ENCODE measurements around the gene SLC7A14. TPM values are rescaled to one million over a fixed set of nuclear protein-coding genes. Genes with fewer than 3 reads are reported as not detected.

The SLC7A14 gene
- total and polyA plus RNA-seq, 9 donors, result under 0.01 to 0.62 (median 0.20) TPM; not detected in 2

DNA sequence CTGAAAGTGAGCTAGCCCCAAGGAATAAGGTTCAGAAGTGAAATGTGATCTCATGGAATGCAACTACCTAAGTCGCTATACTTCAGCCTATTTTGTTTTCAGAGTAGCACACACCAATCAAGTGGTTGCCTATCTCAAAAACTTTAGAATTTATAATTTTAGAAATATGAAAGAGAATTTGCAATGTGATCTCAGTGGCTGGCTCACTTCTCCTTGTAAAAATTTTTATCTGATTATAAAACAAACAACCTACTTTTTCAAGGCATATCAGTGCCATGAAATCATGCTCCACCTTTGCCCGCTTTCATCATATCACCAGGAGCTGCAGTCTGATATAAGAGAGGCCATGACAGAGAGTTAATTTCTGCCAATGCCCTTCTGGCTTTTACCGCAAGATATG is 119.9 kb downstream of the SLC7A14 start:
- Histone ChIP-seq H3K9me3 (replicated peaks; ENCODE audit: control insufficient read depth, low read depth, low read length) (no peaks in the 10 kb centered on the region), H3K27me3 (ENCODE audit: control insufficient read depth, insufficient read depth, low read length) (peaks cover 2% of the 10 kb centered on the region), H3K27ac (ENCODE audit: low read length) (no peak overlapping the region), H3K4me1 (ENCODE audit: control insufficient read depth, insufficient read depth, low read length) (peaks cover under 1% of the 10 kb centered on the region), H3K4me3 (ENCODE audit: low read length) (no peak overlapping the region), H3K36me3 (ENCODE audit: control insufficient read depth, insufficient read depth, low read length) (no peaks in the 10 kb centered on the region)
- no CpG with 5 or more reads among the region's 3 CpGs for WGBS (ENCODE audit: insufficient coverage)
- no peak for DNase-seq

DNA sequence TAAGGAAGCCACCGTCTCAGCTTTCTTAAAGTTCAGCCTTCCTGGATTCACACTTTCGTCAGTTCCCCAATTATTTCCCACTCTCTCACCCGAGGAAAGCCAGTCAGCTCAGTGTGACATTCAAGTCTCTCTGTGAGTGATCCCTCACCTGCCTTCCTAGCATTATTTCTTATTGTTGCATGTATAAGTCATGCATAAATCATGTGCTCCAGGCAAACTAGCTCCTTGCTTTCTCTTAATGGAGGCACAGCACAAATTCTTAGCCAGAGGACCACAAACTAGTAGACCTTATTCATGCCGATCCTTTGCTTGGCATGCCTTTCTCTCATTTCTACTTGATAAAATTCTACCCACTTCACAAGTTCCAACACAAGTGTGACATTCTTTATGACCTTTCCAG is 122.9 kb downstream of the SLC7A14 start:
- DNase-seq, result no peak
- H3K4me1 ChIP-seq (ENCODE audit: control insufficient read depth, insufficient read depth, low read length), result no peaks in the 10 kb centered on the region
- WGBS (ENCODE audit: insufficient coverage), result 49% methylated on average over 2 of the region's 4 CpGs
- no peaks in the 10 kb centered on the region for H3K9me3 ChIP-seq (replicated peaks; ENCODE audit: control insufficient read depth, low read depth, low read length)
- H3K27me3 ChIP-seq (ENCODE audit: control insufficient read depth, insufficient read depth, low read length), result peaks cover 2% of the 10 kb centered on the region
- no peak overlapping the region for H3K27ac ChIP-seq (ENCODE audit: low read length)
- H3K36me3 ChIP-seq (ENCODE audit: control insufficient read depth, insufficient read depth, low read length), result no peaks in the 10 kb centered on the region
- H3K4me3 ChIP-seq (ENCODE audit: low read length), result no peak overlapping the region

DNA sequence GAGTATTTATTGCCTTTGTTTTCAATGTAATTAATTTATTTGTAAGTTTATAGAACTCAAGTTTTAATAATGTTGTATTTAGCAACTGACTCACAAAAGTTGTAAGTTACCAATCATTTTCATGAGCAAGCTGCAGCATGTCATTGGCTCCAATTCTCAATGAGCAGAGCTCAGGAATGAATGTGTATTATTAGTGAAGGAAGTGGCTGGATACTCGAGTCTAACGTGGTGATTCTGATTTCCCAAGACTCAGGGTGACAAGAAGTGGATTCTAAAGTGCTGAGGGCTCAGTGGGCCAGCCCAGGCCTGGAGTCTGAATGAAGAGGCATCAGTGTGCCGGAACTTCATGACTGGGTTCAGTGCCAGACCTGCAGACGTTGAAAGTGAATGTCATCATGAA is 127.6 kb downstream of the SLC7A14 start:
- DNase-seq, result no peak
- Histone ChIP-seq H3K36me3 (ENCODE audit: control insufficient read depth, insufficient read depth, low read length) (no peaks in the 10 kb centered on the region), H3K4me3 (ENCODE audit: low read length) (no peak overlapping the region), H3K27ac (ENCODE audit: low read length) (no peak overlapping the region), H3K9me3 (replicated peaks; ENCODE audit: control insufficient read depth, low read depth, low read length) (no peaks in the 10 kb centered on the region), H3K27me3 (ENCODE audit: control insufficient read depth, insufficient read depth, low read length) (peaks cover 2% of the 10 kb centered on the region), H3K4me1 (ENCODE audit: control insufficient read depth, insufficient read depth, low read length) (no peaks in the 10 kb centered on the region)
- WGBS (ENCODE audit: insufficient coverage), result 49% methylated on average over 3 of the region's 4 CpGs

DNA sequence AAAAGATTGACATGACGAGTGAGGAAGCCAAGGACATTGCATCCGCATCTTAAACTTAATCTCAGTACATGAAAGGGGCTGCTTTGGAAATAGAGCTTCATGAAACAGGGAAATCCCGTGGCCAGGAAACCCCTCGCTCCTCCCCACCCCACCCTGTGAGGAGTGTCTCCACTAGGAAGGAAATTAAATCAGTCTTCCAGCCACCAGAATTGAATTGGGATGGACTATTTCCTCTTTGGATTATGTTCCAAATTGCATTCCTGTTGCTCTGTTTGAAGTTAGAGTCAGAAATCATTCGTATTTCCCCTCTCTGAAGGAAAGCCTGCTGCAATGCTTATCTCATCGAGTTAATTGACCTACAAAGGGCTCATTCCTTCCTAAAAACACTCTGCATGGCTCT is 131.4 kb downstream of the SLC7A14 start:
- Histone ChIP-seq H3K27ac (ENCODE audit: low read length) (no peak overlapping the region), H3K4me3 (ENCODE audit: low read length) (no peak overlapping the region), H3K36me3 (ENCODE audit: control insufficient read depth, insufficient read depth, low read length) (no peaks in the 10 kb centered on the region), H3K4me1 (ENCODE audit: control insufficient read depth, insufficient read depth, low read length) (no peaks in the 10 kb centered on the region), H3K9me3 (replicated peaks; ENCODE audit: control insufficient read depth, low read depth, low read length) (no peaks in the 10 kb centered on the region), H3K27me3 (ENCODE audit: control insufficient read depth, insufficient read depth, low read length) (no peaks in the 10 kb centered on the region)
- no peak for DNase-seq
- no CpG with 5 or more reads among the region's 6 CpGs for WGBS (ENCODE audit: insufficient coverage)

DNA sequence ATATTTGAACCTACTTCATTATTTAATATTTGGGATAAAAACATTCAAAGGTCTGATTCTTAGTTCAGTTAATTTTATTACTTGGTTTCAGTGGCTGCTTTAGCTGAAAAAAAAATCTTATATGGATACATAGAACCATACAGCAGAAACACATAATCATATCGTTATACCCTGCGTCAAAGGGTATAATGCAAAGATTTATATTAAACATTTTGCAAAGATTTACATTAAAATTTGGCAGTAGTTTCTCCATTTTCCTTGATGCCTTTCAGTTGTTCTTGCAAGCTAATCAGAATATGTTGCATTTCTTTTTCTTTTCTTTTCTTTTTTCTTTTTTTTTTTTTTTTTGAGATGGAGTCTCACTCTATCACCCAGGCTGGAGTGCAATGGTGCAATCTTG is 135.8 kb downstream of the SLC7A14 start:
- no peaks in the 10 kb centered on the region for H3K4me1 ChIP-seq (ENCODE audit: control insufficient read depth, insufficient read depth, low read length)
- H3K27ac ChIP-seq (ENCODE audit: low read length), result no peak overlapping the region
- no peaks in the 10 kb centered on the region for H3K9me3 ChIP-seq (replicated peaks; ENCODE audit: control insufficient read depth, low read depth, low read length)
- DNase-seq, result no peak
- no peak overlapping the region for H3K4me3 ChIP-seq (ENCODE audit: low read length)
- no peaks in the 10 kb centered on the region for H3K27me3 ChIP-seq (ENCODE audit: control insufficient read depth, insufficient read depth, low read length)
- no CpG with 5 or more reads among the region's 2 CpGs for WGBS (ENCODE audit: insufficient coverage)
- no peaks in the 10 kb centered on the region for H3K36me3 ChIP-seq (ENCODE audit: control insufficient read depth, insufficient read depth, low read length)

DNA sequence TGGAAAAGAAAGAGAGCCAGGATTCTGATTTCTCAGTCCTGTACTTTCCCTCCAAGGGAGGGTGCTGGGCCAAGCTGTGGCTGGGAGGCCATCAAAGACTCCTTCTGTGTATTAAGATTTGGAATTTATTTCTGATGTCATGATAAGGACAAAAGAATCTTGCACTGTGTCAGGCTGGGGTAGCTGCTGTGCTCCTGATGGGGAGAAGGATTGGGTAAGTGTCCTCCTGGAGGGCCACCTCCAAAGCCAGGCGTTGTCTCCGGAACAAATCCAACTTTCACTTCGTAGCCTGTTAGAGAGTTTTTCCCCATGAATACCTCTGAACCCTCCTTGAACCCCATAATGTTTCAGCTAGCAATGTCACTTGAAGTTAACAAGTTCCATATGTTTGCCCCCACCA is 137.3 kb downstream of the SLC7A14 start:
- WGBS (ENCODE audit: insufficient coverage), result 50% methylated on average over 1 of the region's 3 CpGs
- no peak for DNase-seq
- Histone ChIP-seq H3K9me3 (replicated peaks; ENCODE audit: control insufficient read depth, low read depth, low read length) (no peaks in the 10 kb centered on the region), H3K27ac (ENCODE audit: low read length) (no peak overlapping the region), H3K4me1 (ENCODE audit: control insufficient read depth, insufficient read depth, low read length) (no peaks in the 10 kb centered on the region), H3K27me3 (ENCODE audit: control insufficient read depth, insufficient read depth, low read length) (no peaks in the 10 kb centered on the region), H3K36me3 (ENCODE audit: control insufficient read depth, insufficient read depth, low read length) (no peaks in the 10 kb centered on the region), H3K4me3 (ENCODE audit: low read length) (no peak overlapping the region)

DNA sequence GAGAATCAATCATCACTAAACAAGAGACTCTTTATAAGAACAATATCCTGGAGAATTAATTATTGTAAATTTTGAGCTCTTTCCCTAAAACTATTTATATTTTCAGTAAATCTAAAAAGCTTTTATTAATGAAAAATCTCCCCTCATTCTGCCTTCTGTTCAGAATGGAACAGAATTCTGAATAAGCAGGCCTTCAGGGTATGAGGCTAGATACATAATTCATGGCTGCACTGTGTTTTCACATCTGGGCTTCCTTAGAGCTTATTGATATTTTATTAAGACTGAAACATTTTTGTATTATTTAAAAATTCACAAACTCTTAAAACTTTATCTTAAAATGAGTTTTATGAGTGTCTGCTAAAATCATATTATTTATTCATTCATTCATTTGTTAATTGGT is 142.4 kb downstream of the SLC7A14 start:
- Histone ChIP-seq H3K27ac (ENCODE audit: low read length) (no peak overlapping the region), H3K36me3 (ENCODE audit: control insufficient read depth, insufficient read depth, low read length) (no peaks in the 10 kb centered on the region), H3K27me3 (ENCODE audit: control insufficient read depth, insufficient read depth, low read length) (no peaks in the 10 kb centered on the region), H3K4me3 (ENCODE audit: low read length) (no peak overlapping the region), H3K9me3 (replicated peaks; ENCODE audit: control insufficient read depth, low read depth, low read length) (no peaks in the 10 kb centered on the region), H3K4me1 (ENCODE audit: control insufficient read depth, insufficient read depth, low read length) (no peaks in the 10 kb centered on the region)
- DNase-seq, result no peak

DNA sequence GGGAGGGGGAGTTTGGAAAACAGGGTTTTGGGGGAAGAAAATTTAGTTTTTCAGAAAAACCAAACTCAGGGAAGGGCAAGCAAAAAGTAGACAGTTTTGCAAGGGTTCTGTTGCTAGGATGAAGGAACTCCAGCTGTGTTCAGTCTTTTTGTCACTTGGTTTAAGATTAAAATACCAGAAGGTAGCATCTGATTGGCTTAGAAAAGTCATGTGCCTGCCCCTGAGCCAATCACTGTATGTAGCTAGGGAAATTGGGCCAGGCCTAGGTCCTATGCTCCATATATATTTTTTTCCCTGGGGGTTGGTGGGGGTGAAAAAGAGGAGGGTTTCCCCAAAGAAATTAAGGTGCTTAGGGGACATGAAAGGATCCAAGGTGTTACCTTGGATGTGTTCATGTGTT is 142.9 kb downstream of the SLC7A14 start:
- Histone ChIP-seq H3K27ac (ENCODE audit: low read length) (no peak overlapping the region), H3K27me3 (ENCODE audit: control insufficient read depth, insufficient read depth, low read length) (no peaks in the 10 kb centered on the region), H3K36me3 (ENCODE audit: control insufficient read depth, insufficient read depth, low read length) (no peaks in the 10 kb centered on the region), H3K4me1 (ENCODE audit: control insufficient read depth, insufficient read depth, low read length) (no peaks in the 10 kb centered on the region), H3K9me3 (replicated peaks; ENCODE audit: control insufficient read depth, low read depth, low read length) (no peaks in the 10 kb centered on the region), H3K4me3 (ENCODE audit: low read length) (no peak overlapping the region)
- DNase-seq, result no peak

DNA sequence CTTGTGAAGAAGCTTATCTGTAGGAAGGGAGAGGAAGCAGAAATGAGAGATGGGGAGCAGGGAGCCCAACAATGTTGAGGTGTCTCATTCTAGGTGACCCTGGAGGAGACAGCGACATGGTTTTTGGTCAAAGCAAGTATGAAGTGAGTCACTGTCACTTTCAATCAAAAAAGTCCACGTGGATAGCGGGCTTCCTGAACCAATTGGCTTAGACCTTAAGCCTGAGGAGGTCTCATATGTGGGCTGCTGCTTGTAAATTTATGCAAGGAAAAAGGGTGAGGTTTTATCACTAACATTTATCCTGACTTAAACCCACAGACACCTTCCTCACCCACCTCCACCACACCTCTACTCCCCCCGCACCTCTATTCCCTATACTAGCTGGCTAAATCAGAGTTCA is 144.5 kb downstream of the SLC7A14 start:
- Histone ChIP-seq H3K27ac (ENCODE audit: low read length) (no peak overlapping the region), H3K36me3 (ENCODE audit: control insufficient read depth, insufficient read depth, low read length) (no peaks in the 10 kb centered on the region), H3K4me3 (ENCODE audit: low read length) (no peak overlapping the region), H3K9me3 (replicated peaks; ENCODE audit: control insufficient read depth, low read depth, low read length) (no peaks in the 10 kb centered on the region), H3K4me1 (ENCODE audit: control insufficient read depth, insufficient read depth, low read length) (no peaks in the 10 kb centered on the region), H3K27me3 (ENCODE audit: control insufficient read depth, insufficient read depth, low read length) (no peaks in the 10 kb centered on the region)
- DNase-seq, result no peak
- 80% methylated on average over 2 of the region's 4 CpGs for WGBS (ENCODE audit: insufficient coverage)

DNA sequence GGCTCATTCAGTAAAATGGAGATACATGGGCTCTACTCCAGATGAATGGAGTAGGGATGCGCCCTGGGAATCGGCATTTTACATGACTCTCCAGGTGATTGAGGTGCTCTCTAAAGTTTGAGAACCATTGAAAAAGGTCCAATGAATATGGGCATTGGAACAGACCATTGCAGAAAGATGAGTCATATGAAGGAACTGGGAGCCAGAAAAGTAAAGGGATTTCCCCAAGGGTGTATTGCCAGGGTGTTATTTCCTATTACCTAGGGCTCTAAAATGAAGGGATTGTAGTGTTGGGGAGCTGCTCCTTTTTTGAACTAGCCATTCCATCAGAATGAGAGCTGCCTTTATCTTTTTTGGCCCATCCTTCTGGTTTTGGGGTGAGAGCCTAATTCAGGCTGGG is 145.5 kb downstream of the SLC7A14 start:
- H3K4me3 ChIP-seq (ENCODE audit: low read length), result no peak overlapping the region
- H3K36me3 ChIP-seq (ENCODE audit: control insufficient read depth, insufficient read depth, low read length), result no peaks in the 10 kb centered on the region
- no peak for DNase-seq
- H3K27me3 ChIP-seq (ENCODE audit: control insufficient read depth, insufficient read depth, low read length), result no peaks in the 10 kb centered on the region
- no peaks in the 10 kb centered on the region for H3K4me1 ChIP-seq (ENCODE audit: control insufficient read depth, insufficient read depth, low read length)
- H3K9me3 ChIP-seq (replicated peaks; ENCODE audit: control insufficient read depth, low read depth, low read length), result no peaks in the 10 kb centered on the region
- no peak overlapping the region for H3K27ac ChIP-seq (ENCODE audit: low read length)
- 96% methylated on average over 2 of the region's 2 CpGs for WGBS (ENCODE audit: insufficient coverage)

DNA sequence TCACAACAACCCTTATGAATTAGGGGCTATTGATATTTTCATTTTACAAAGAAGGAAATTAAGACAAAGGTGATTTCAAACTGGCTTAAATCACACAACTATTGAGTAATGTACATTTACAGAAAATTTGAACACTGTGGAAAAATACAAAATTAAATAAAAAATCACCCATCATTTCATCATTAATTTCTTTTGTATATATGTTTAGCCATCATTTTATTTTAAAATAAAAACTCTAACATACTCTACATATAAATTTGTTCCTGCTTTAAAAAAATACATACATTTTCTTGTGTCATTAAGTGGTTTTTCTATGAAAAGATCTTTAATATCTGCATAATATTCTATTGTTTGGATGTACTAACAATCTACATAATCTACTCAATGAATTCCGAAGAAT is 147.0 kb downstream of the SLC7A14 start:
- Histone ChIP-seq H3K27ac (ENCODE audit: low read length) (no peak overlapping the region), H3K9me3 (replicated peaks; ENCODE audit: control insufficient read depth, low read depth, low read length) (no peaks in the 10 kb centered on the region), H3K4me1 (ENCODE audit: control insufficient read depth, insufficient read depth, low read length) (no peaks in the 10 kb centered on the region), H3K27me3 (ENCODE audit: control insufficient read depth, insufficient read depth, low read length) (no peaks in the 10 kb centered on the region), H3K4me3 (ENCODE audit: low read length) (no peak overlapping the region), H3K36me3 (ENCODE audit: control insufficient read depth, insufficient read depth, low read length) (no peaks in the 10 kb centered on the region)
- DNase-seq, result no peak
- no CpG with 5 or more reads among the region's 1 CpG for WGBS (ENCODE audit: insufficient coverage)
